Cardiac muscle cell (in vitro differentiated cells and primary cell): ENCODE data around the gene TNIK. TPM values are rescaled to one million over a fixed set of nuclear protein-coding genes. Genes with fewer than 3 reads are reported as not detected.
A peak's percentile ranks its signal among the peaks of the same experiment; 100 is the strongest.

Source experiments
- DNase-seq, 2 donors: peaks; one replicate each; pipeline versions ENCODE4 v3.0.0 to v3.0.0-alpha.2; 2010 to 2017; ENCODE audit warnings: low read depth in 1 of 2, low spot score in 1 of 2
- H3K27ac ChIP-seq: fragments of 200-600 bp; sonication (generic); 2 replicates; pipeline ENCODE4 v1.5.1; 2016
- H3K27me3 ChIP-seq: fragments of 200-600 bp; sonication (generic); 2 replicates; pipeline ENCODE4 v1.6.0; 2016; ENCODE audit warnings: control low read depth
- H3K36me3 ChIP-seq: fragments of 200-600 bp; sonication (generic); 2 replicates; pipeline ENCODE4 v1.5.1; 2016; ENCODE audit warnings: control low read depth
- H3K4me1 ChIP-seq: fragments of 200-600 bp; sonication (generic); 2 replicates; pipeline ENCODE4 v1.8.1; 2017; ENCODE audit warnings: low read depth, mild to moderate bottlenecking, mixed run types
- H3K4me3 ChIP-seq: fragments of 200-600 bp; sonication (generic); 2 replicates; pipeline ENCODE4 v1.5.1; 2016; ENCODE audit warnings: mild to moderate bottlenecking
- H3K9me3 ChIP-seq: fragments of 200-600 bp; sonication (generic); 2 replicates; pipeline ENCODE4 v1.5.1; 2017; ENCODE audit warnings: low read depth, mild to moderate bottlenecking, control low read depth
- CTCF ChIP-seq: IDR thresholded peaks from 2 replicates; pipeline ENCODE4 v1.5.1; 2012; ENCODE audit warnings: low read depth, mild to moderate bottlenecking, low read length
- polyA plus RNA-seq: library from polyadenylated mRNA; unstranded; fragments of >200 nt; fragmentation: Nextera tagmentation; extraction: Ambion mirVana; gene quantifications from 2 replicates; pipeline ENCODE4 v1.2.1, GENCODE V29; 2016
- total RNA-seq: library from RNA; depleted of rRNA; stranded (reverse); fragments of >200 nt; gene quantifications from 2 replicates; pipeline ENCODE4 v1.2.3, GENCODE V29; 2016

The TNIK gene
- total and polyA plus RNA-seq, 2 experiments from 2014 or later: 32.8 to 55.1 TPM

GRCh38 chr3:171334465-171334811 lies 125.8 kb downstream of the TNIK start:
- Histone ChIP-seq H3K4me1 (peaks cover 22% of the 10 kb centered on the region), H3K27ac (peak overlapping the region; percentile 14), H3K27me3 (no peaks in the 10 kb centered on the region), H3K36me3 (no peaks in the 10 kb centered on the region), H3K9me3 (no peaks in the 10 kb centered on the region), H3K4me3 (no peak overlapping the region)
- TF ChIP-seq CTCF: no peak
- no peak for DNase-seq

GRCh38 chr3:171333784-171334464 lies 126.3 kb downstream of the TNIK start:
- Histone ChIP-seq H3K27me3 (no peaks in the 10 kb centered on the region), H3K36me3 (no peaks in the 10 kb centered on the region), H3K4me1 (peaks cover 28% of the 10 kb centered on the region), H3K27ac (peak overlapping the region; percentile 14), H3K4me3 (no peak overlapping the region), H3K9me3 (no peaks in the 10 kb centered on the region)
- no peak for TF ChIP-seq CTCF
- peak; percentile 32 to 63 for DNase-seq

- no peak overlapping the region for H3K4me3 ChIP-seq
- H3K4me1 ChIP-seq: peaks cover 37% of the 10 kb centered on the region
- H3K27ac ChIP-seq: no peak overlapping the region
- DNase-seq: no peak
- H3K36me3 ChIP-seq: no peaks in the 10 kb centered on the region
- no peak for TF ChIP-seq CTCF
- H3K9me3 ChIP-seq: no peaks in the 10 kb centered on the region
- H3K27me3 ChIP-seq: no peaks in the 10 kb centered on the region
These were observed 129.3 kb downstream of the TNIK start for GRCh38 chr3:171330938-171331337.

- no peak for TF ChIP-seq CTCF
- Histone ChIP-seq H3K27ac (peak overlapping the region; percentile 67), H3K27me3 (no peaks in the 10 kb centered on the region), H3K36me3 (no peaks in the 10 kb centered on the region), H3K4me1 (peaks cover 36% of the 10 kb centered on the region), H3K9me3 (no peaks in the 10 kb centered on the region), H3K4me3 (no peak overlapping the region)
- peak in 1 of 2 donors; percentile 61 for DNase-seq
These were observed 130.5 kb downstream of the TNIK start for GRCh38 chr3:171329746-171330145.

GRCh38 chr3:171328419-171329082 lies 131.7 kb downstream of the TNIK start:
- Histone ChIP-seq H3K4me3 (no peak overlapping the region), H3K36me3 (no peaks in the 10 kb centered on the region), H3K4me1 (peaks cover 25% of the 10 kb centered on the region), H3K9me3 (no peaks in the 10 kb centered on the region), H3K27ac (no peak overlapping the region), H3K27me3 (no peaks in the 10 kb centered on the region)
- no peak for TF ChIP-seq CTCF
- peak in 1 of 2 donors; percentile 47 for DNase-seq
